H4 (cell line): ENCODE data around the gene EMILIN1. TPM values are rescaled to one million over a fixed set of nuclear protein-coding genes. Genes with fewer than 3 reads are reported as not detected.
"Not testable (repeated sequence)": the region's sequence is repeated elsewhere in the genome, so short reads cannot be mapped to it uniquely, and the experiment has no call there.

Experiments
- DNase-seq: peaks from one replicate; pipeline ENCODE4 v3.0.0-alpha.2; 2015; ENCODE audit warnings: low spot score
- total RNA-seq: library from RNA; depleted of rRNA; stranded (reverse); fragments of >200 nt; shearing (Covaris generic); gene quantifications from 2 replicates; pipeline ENCODE4 v1.2.3, GENCODE V29; 2014

Gene EMILIN1
- total RNA-seq, 1 experiment from 2014 or later: 10.8 TPM

DNA sequence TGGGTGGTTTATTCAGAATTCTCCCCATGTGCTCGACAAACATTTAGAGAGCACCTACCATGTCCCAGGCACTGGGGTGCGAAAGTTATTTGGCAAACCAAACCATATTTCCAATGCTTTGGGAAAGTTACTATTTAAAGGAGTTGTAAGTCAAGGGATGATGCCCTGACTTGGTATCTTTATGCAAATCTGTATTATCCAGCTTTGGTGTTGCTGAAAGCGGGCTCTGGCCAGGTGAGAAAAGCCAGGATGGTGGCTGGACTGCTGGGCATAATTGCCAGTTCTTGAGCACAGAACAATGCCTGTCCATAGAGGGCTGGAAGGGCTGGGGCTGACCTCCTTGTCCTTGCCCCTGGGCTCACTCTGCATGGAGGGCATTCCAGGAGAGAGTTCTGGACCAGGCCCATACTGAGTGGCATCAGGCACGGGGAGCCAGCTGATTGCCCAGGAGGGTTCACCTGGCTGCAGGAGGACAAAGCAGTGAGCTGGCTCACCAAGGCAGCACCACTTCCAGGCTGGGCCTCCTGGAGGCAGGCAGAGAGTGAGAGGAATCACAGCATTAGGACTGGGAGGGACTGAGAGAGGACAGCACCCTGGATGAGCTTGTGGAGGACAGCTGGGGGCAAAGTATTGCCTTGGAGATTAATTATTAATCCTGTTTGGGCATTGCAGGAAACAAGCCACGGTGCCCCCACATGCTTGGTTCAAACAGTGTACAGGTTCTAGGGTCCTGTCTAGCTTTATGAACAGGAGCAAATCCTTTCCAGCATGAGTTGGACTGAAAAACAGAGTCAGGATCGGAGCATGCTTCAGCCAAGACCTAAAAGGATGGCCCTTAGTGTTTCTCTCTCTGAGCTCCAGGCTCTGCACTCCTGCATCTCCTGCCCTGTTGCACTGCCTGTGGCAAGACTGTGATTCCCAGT, 15.3 kb downstream of the EMILIN1 start:
- DNase-seq: no peak

DNA sequence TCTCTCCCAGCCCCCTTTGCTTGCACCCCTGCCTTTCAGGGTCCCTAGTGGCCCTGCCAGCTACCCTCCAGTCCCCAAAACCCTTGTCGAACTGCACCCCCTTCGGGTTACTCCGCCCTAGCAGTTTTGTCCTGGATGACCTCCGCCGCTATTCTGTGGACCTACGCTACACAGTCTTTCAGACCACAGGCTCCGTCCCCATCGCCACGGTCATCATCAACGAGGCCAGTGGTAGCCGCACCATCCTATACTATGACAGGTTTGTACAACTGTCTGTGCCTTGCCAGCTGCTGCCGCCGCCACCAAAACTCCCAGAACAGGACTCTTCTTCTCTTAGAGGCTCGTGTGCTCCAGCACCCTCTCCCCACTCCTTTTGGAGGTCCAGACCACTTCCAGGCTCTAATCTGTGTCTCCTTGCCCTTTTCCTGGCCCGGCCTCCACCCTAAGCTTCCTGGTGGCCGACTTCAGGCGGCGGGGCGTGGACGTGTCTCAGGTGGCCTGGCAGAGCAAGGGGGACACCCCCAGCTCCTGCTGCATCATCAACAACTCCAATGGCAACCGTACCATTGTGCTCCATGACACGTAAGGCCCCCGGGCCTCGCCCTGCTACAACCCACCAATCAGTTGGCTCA, 16.1 kb downstream of the EMILIN1 start:
- no peak for DNase-seq

DNA sequence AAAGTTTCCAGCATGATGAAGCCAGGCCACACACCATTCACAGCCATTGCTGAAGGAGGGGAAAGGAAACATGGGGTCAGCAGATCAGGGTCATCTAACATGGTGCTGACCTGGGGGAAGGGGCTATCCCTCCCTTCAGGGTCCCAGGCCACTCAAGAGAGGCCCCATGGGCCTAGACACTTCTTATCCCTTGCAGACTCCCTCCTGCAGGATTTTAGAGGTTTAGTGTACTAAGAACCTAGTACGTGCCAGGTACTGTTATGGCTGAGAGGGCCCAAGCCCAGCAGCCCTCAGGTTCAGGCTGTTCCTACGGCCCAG, 17.0 kb downstream of the EMILIN1 start:
- no peak for DNase-seq

DNA sequence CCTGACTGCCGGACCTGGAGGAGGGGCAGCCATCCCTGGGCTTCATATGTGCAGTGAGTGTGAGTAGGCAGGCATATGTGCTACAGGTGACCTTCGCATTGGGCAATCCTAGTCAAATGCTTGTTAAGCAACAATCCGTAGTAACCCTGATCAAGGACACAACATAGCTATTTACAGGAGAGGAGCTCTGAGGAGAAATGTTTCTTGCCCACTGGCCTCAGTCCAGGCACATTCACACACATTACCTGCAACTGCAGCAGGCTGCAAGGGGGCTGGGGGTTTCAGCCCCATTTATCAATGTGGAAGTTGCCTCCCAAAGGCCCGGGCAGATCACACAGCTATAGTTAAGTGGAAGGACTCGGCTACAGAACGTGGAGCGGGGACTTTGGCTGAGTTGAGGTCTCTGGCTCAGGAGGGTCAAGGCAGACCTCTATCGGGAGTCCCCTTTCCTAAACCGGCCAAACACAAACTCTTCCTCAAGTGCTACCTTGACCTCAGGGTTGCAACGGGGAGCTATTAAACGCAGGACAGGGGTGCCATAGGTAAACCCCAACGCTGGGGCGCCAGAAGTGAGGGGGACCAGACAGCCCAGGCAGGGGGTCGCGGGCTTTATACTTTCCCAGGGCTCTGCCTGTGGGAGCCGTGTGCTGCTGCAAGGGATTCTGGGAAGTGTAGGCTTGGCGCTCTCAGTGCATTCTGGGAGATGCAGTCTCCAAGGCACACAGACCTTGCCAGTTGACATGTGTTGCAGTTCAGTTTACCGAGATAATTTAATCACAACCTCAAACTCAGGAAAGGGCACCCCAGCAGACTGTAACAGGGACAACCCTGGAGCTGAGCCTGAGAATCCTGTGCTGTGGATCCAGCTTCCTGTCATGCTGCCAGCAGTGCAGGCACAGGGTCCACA, 17.6 kb downstream of the EMILIN1 start:
- no peak for DNase-seq

DNA sequence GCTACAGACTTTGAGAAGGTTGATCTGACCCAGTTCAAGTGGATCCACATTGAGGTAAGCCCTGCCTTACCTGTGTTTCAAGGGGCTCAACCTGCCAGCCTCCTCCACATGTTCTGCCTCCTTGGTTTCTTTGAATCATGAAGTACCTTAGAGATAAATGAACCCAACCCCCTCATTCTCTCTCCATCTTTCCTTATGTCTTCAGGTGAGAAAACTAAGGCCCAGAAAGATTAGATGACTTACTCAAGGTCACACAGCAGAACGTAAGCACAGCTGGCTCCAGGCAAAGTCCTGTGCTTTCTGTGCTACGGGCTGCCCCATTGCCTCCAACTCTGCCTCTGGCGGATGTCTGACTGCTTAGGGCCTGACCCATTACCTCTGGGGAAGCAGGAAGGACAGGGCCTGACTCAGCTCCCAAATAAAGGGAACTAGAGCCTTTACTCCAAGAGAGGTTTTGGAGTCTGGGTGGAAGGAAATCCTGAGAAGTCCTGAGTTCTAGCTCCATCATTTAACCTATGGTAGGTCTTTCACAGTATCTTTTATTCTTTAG, 18.4 kb downstream of the EMILIN1 start:
- DNase-seq: no peak

DNA sequence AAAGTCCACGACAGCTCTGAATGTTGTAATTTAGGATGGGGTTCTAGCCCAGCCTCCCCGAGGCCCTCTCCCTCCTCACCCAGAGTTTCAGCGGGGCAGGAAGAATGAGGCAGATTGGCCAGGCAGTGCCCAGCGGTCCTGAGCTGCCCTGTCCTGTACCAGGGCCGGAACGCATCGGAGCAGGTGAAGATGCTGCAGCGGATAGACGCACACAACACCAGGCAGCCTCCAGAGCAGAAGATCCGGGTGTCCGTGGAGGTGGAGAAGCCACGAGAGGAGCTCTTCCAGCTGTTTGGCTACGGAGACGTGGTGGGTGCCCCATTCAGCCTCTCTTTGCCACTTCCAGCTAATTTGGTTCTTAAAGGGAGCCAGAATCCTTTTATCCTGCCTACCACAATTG, 18.9 kb downstream of the EMILIN1 start:
- DNase-seq: no peak

DNA sequence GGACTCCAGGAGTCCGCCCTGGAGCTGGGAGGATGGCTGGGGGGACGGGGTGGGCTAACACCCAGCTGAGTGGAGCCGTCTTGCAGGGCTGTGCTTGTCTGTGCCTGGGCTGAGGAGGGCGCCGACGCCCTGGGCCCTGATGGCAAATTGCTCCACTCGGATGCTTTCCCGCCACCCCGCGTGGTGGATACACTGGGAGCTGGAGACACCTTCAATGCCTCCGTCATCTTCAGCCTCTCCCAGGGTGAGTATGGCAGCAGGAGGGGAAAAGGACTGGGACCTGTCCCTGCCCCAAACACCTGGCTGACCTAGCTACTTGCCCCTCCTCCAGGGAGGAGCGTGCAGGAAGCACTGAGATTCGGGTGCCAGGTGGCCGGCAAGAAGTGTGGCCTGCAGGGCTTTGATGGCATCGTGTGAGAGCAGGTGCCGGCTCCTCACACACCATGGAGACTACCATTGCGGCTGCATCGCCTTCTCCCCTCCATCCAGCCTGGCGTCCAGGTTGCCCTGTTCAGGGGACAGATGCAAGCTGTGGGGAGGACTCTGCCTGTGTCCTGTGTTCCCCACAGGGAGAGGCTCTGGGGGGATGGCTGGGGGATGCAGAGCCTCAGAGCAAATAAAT, 21.0 kb downstream of the EMILIN1 start:
- no peak for DNase-seq

DNA sequence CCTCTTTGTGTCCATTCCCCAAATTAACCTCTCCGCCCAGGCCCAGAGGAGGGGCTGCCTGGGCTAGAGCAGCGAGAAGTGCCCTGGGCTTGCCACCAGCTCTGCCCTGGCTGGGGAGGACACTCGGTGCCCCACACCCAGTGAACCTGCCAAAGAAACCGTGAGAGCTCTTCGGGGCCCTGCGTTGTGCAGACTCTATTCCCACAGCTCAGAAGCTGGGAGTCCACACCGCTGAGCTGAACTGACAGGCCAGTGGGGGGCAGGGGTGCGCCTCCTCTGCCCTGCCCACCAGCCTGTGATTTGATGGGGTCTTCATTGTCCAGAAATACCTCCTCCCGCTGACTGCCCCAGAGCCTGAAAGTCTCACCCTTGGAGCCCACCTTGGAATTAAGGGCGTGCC, 21.6 kb downstream of the EMILIN1 start:
- no peak for DNase-seq

DNA sequence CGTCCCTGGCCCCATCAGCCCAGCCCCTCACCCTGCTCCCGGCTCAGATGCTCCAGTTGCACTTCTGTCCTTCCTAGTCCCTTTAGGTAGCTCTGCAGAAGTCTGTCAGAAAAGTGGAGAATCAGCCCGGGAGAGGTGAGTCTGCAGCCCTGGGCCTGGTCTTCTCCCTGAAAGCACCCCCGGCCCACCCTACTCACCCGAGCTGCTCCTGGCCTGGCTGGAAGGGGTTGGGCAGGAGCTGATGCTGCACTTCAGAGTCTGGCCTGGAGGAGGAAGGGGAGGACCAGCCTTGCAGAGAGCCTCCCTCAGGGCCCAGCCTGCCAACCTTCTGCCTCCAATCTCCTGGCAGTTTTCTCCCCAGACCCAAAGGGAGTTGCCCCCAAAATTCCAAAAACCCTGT, 23.9 kb downstream of the EMILIN1 start:
- no peak for DNase-seq

DNA sequence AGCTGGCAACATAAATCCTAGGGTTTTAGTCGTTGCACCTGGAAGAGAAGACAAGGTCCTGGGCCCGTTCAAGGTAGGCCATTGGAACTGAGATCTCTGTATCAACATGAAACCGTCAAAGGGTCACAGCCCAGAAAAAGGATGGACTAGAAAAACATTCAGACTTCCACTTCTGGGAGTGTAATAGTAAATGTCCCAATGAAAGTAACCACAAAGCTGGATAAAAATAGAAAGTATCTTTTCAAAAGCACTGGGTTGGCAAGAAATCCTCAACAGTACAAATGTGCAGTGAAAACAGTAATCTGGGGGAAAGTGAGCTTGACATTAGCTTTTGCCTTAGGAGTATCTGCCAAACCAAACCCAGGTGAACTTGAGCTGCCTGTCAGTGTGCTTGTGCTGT, 27.6 kb downstream of the EMILIN1 start:
- no peak for DNase-seq

DNA sequence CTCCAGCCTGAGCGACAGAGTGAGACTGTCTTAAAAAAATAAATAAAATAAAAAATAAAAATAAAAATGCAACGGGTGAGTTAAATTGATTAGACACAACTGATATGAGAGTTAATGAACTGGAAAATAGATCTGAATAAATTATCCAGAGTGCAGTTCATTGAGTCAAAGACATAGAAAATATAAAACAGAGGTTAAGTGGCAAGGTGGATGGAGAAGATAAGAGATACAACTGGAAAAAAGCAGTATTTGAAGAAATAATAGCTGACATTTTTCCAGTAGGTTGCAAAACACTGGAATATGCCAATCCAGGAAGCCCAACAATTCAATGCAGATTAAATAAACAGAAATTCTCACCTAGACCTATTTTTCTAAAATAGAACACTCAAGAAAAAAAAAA, 29.8 kb downstream of the EMILIN1 start:
- DNase-seq: no peak

DNA sequence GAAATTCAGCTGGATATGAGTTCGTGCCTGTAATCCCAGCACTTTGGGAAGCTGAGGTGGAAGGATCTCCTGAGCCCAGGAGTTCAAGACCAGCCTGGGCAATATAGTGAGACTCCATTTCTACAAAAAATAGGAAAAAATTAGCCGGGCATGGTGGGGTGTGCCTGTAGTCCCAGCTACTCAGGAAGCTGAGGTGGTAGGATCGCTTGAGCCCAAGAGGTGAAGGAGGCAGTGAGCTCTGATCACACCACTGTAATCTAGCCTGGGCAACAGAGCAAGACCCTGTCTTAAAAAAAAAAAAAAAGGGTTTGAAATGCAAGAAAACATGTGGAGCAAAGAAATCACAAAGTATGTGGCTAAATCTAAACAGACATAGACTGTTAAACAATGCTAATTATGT, 30.7 kb downstream of the EMILIN1 start:
- DNase-seq: no peak

DNA sequence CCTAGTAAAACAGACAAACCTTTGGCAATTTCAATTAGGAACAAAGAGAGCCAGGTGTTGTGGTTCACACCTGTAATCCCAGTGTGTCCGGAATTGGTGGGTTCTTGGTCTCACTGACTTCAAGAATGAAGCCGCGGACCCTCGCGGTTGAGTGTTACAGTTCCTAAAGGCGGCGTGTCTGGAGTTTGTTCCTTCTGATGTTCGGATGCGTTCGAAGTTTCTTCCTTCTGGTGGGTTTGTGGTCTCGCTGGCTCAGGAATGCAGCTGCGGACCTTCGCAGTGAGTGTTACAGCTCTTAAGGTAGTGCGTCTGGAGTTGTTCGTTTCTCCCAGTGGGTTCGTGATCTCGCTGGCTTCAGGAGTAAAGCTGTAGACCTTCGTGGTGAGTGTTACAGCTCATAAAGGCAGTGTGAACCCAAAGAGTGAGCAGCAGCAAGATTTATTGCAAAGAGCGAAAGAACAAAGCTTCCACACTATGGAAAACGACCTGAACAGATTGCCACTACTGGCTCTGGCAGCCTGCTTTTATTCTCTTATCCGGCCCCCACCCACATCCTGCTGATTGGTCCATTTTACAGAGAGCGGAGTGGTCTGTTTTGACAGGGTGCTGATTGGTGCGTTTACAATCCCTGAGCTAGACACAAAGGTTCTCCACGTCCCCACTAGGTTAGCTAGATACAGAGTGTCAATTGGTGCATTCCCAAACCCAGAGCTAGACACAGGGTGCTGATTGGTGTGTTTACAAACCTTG, 32.4 kb downstream of the EMILIN1 start:
- DNase-seq: not testable (repeated sequence)

DNA sequence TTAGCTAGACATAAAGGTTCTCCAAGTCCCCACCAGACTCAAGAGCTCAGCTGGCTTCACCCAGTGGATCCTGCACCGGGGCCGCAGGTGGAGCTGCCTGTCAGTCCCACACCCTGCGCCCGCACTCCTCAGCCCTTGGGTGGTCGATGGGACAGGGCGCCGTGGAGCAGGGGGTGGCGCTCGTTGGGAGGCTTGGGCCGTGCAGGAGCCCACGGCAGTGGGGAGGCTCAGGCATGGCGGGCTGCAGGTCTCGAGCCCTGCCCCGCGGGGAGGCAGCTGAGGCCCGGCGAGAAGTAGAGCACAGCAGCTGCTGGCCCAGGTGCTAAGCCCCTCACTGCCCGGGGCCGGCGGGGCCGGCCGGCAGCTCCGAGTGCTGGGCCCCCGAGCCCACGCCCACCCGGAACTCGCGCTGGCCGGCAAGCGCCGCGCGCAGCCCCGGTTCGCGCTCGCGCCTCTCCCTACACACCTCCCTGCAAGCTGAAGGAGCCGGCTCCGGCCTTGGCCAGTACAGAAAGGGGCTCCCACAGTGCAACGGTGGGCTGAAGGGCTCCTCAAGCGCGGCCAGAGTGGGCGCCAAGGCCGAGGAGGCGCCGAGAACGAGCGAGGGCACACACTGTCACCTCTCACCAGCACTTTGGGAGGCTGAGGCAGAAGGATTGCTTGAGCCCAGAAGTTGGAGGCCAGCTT, 33.1 kb downstream of the EMILIN1 start:
- DNase-seq: not testable (repeated sequence)

DNA sequence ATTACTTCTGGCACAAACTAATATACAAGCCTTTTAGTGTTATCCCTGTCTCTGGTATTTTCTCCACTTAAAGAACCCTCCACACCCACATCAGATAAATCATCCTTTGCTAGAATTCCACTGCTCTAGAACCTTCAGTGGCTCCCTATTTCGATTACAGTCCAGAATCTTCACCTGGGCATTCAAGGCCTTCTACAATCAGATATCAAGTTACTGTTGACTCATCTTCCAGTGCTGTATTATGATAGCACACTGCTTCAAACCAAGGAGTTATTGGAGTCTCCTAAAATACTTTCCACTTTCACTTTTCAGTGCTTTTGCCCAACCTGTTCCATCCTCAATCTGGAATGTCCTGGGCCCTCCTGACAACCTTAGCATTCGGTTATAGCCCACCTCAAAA, 37.1 kb downstream of the EMILIN1 start:
- no peak for DNase-seq

DNA sequence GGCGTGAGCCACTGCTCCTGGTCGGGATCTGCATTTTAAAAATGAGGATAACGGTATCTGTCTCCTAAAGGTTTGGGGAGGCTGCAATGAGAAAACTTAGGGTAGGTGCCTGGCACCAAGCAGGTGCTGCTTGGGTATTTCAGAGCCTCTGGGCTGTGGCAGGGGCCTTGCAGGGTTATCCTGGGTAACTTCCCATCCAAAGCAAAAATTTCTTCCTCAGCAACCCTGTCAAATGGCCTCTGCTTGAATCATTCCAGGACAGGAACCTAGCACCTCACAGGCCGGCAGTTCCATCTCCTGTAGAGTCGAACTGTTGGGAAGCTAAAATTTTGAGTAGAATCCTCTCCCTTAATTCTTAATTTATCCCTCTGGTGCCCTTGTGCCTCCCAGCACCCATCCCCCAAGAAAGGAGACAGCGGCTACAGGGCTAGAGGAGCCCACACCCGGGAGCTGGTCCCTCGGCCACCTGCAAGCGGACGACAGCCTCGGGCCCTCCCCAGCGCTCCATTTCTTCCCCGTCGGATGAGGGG, 39.6 kb downstream of the EMILIN1 start:
- no peak for DNase-seq

DNA sequence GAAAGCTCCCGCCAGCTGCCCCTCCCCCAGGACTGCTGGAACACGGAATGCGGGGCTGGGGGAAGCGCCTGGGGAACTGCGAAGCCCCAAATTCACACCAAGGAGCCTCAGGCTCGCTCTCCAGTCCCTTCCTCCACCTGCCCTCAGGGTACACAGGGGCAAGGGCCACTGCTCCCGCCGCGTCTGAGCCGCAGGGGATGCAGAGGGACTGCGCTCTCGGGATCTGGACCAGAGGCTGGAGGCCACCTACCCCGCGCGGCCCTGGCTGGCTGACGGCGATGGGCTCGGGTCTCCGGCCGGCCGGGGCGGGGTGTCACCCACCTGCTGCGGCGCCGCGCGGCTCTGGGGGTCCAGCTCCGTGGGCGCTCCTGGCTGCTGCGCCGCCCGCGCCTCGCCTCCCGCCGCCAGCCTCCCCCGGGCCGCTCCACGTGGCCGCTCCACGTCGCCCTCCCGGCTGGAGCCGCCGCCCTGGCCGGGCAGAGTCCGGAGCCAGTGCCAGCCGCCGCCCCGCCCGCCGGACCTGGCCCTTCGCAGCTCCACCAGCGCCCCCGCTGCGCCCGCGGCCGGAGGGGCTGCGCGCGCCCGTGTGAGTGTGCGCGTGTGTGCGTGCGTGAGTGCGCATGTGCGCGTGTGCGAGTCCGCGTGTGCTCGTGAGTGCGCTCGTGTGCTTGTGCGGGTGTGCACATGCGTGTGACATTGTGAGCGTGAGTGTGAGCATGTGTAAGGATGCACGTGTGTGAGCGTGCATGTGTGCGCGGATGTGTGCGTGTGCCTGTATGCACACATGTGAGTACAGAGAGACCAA, 40.3 kb downstream of the EMILIN1 start, which contains the start of gene CGREF1:
Gene CGREF1 (minus strand): TSS at position 604 of the 805 bp plus-strand sequence. CDS start 14,762 bp downstream, outside the sequence.
- DNase-seq: no peak

DNA sequence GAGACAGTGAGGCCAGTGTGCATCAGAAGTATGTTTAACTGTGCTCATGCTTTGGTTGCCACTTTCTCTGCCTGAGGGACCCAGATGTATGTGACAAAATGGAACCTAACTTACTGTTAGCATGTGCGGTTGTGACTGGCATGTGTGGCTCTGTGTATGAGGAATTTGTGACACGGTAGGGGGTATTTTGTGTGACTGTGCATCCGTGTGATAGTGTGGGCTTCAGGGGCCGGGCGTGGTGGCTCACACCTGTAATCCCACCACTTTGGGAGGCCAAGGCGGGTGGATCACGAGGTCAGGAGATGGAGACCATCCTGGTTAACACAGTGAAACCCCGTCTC, 40.9 kb downstream of the EMILIN1 start:
- DNase-seq: not testable (repeated sequence)

DNA sequence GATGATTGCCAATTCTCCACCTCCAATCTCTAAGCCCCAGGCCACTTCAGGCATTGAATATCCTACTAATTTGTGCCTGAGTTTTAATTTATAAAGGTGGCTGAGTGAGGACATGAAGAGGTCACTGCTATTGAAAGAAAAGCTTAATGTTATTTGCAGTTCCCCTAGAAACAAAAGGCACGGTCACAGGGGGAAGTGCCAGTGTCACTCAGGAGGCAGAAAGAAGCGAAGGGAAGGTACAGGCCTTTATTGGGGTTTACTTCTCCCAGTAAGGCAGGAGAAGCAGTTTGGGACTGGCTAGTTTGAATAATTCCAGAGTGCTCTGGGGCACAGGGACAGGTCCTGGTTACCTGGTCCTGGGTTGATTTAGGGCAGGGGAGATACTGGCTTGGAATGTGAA, 43.5 kb downstream of the EMILIN1 start:
- no peak for DNase-seq
